ENCODE results near the gene DOP1B.

DOP1B gene

DNA sequence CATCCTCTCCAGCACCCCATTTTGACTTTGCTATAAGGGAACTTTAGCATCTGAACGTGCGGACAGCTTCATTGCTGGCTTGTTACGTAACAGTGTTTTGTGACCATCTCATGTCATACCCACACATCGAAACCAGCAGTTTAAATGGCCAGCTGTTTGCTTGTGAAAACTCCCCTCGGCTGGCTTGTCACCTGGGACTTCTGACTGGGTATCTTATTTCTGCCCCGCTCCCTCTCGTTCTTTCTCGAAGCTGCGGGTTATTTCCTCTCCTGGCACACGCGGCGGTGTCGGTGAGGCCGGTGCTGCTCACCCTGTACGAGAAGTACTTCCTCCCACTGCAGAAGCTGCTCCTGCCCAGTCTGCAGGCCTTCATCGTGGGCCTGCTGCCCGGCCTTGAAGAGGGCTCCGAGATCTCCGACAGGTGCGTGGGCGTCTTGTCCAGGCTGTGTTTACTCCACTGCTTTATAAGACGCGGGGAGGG lies 43.5 kb downstream of the DOP1B start:
- DNase-seq (ENCODE audit: insufficient read length, low spot score) (no peak), FAIRE-seq (no peak)
- TF ChIP-seq, protein P1, sequence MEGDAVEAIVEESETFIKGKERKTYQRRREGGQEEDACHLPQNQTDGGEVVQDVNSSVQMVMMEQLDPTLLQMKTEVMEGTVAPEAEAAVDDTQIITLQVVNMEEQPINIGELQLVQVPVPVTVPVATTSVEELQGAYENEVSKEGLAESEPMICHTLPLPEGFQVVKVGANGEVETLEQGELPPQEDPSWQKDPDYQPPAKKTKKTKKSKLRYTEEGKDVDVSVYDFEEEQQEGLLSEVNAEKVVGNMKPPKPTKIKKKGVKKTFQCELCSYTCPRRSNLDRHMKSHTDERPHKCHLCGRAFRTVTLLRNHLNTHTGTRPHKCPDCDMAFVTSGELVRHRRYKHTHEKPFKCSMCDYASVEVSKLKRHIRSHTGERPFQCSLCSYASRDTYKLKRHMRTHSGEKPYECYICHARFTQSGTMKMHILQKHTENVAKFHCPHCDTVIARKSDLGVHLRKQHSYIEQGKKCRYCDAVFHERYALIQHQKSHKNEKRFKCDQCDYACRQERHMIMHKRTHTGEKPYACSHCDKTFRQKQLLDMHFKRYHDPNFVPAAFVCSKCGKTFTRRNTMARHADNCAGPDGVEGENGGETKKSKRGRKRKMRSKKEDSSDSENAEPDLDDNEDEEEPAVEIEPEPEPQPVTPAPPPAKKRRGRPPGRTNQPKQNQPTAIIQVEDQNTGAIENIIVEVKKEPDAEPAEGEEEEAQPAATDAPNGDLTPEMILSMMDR (IDR thresholded peaks at IDR 0.05; ENCODE audit: insufficient read depth, missing control alignments): no peak

DNA sequence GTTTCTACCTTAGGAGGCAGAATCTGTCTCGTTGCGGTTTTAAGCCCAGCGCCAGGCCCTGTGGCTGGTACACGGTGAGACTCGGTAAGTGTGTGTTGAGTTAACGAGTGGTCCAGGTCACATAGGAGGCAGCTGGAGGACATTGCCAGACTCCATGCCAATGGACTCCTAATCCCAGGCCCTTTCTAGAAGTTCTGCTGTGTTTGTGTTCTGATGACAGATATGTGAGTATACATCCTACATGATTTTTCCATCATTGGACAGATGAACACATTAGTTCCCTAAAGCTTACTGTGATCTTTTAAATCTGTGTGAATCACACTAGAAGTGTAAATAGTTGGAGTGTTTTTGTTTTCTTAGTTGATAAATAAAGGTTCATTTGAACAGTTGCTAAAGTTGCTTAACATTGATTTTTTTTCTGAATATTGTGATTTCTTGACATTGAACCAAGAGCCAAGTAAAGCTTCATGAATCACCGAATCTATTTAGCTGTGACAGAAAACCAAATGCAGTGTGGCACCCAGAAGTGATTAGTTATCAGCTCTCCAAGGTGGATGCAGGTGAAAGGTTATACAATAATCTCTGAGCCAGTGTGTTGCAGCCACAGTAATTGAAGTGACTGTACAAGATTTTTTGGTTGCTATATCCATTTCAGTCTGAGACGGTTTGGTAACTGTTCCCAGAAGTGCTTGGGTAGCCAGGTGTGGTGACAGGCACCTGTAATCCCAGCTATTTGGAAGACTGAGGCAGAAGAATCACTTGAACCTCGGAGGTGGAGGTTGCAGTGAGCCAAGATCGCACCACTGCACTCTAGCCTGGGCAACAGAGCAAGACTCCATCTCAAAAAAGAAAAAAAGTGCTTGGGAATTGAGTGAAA lies 46.3 kb downstream of the DOP1B start:
- TF ChIP-seq, protein P1 (IDR thresholded peaks at IDR 0.05; ENCODE audit: insufficient read depth, missing control alignments): no peak
- DNase-seq (ENCODE audit: insufficient read length, low spot score) (no peak), FAIRE-seq (no peak)

DNA sequence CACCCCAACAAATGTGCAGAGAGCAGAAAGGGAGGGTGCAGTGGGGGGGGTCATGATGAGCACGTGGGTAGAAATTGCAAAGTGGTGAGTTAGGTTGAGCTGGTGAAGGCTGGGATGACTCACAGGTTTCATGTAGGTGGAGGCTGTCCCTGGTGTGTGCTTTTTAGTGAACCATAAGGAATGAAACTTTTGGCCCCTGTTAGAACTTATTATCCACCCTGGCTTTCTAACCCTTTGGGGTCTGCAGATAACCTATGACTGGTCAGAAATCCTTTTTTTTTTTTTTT lies 46.9 kb downstream of the DOP1B start:
- FAIRE-seq (no peak), DNase-seq (ENCODE audit: insufficient read length, low spot score) (no peak)
- TF ChIP-seq, protein P1 (IDR thresholded peaks at IDR 0.05; ENCODE audit: insufficient read depth, missing control alignments): no peak

DNA sequence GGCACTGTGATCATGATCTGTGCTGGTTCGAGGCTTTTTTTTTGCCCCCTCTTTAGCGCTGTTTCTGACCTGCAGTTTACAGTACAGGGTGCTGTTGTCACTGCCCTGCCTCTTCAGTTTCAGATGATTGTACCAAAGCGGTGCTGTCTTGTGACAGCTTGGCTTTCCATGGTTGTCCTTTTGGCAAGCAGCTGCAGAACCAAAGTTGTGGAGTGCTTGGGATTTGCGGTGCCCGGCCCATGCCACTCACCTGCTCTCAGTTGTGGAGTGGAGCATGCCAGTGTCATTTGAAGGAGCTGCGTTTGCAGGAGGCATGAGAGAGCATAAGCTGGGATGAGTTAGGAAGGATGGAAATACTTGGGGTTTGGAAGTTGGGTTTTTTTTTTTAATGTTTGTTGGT lies 48.4 kb downstream of the DOP1B start:
- TF ChIP-seq, protein P1 (IDR thresholded peaks at IDR 0.05; ENCODE audit: insufficient read depth, missing control alignments): no peak
- no peak for FAIRE-seq

DNA sequence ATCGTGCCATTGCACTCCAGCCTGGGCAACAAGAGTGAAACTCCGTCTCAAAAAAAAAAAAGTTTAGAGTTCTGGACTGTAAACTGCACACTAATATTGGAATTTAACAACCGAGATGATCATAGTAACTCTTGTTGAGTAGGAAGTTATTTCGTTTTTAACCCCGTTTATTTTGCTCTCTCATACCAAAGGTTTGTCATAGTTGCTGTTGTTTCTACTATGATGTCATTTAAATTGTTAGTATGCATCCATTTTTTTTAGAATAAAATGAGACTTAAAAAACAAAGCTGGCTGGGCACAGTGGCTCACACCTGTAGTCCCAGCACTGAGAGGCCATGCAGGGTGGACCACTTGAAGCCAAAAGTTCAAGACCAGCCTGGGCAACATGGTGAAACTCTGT lies 49.3 kb downstream of the DOP1B start:
- DNase-seq (ENCODE audit: insufficient read length, low spot score) (no peak), FAIRE-seq (no peak)
- TF ChIP-seq, protein P1 (IDR thresholded peaks at IDR 0.05; ENCODE audit: insufficient read depth, missing control alignments): no peak

More for the DNA sequence above, 48.4 kb downstream of the DOP1B start:
- no peak for DNase-seq (ENCODE audit: insufficient read length, low spot score)
